ENCODE measurements around the gene ROR1. TPM values are rescaled to one million over a fixed set of nuclear protein-coding genes. Genes with fewer than 3 reads are reported as not detected.

ROR1 gene
- total and polyA plus RNA-seq, 8 donors = 1.4 to 37.3 (median 14.6) TPM

GRCh38 chr1:63829349-63830327 is 55.8 kb downstream of the ROR1 start:
- Histone ChIP-seq H3K4me1 (peaks cover 11 to 75% (median 47%) of the 10 kb centered on the region in 4 donors), H3K27me3 (no peaks in the 10 kb centered on the region), H3K27ac (peak overlapping the region in 4 of 5 donors; percentile 8 to 64 (median 36)), H3K9me3 (no peaks in the 10 kb centered on the region), H3K4me3 (no peak overlapping the region), H3K36me3 (no peaks in the 10 kb centered on the region)
- intact Hi-C loops (cut with DNase I; ENCODE audit: low total_unique reads) = no loop called here
- DNase-seq = peak in 1 of 2 donors; percentile 61
- WGBS, 5 donors = 66 to 70% (median 67%) methylated on average over 11 of the region's 11 CpGs
- no peak for TF ChIP-seq EP300 (IDR thresholded peaks at IDR 0.05)
- no peak for TF ChIP-seq POLR2AphosphoS5 (IDR thresholded peaks at IDR 0.05)
- no peak for TF ChIP-seq POLR2A (IDR thresholded peaks at IDR 0.05)
- TF ChIP-seq CTCF (IDR thresholded peaks at IDR 0.05) = no peak

- intact Hi-C loops (cut with DNase I; ENCODE audit: low total_unique reads) = no loop called here
- Histone ChIP-seq H3K27me3 (no peaks in the 10 kb centered on the region), H3K27ac (no peak overlapping the region), H3K36me3 (no peaks in the 10 kb centered on the region), H3K4me1 (peaks cover 11 to 87% (median 49%) of the 10 kb centered on the region in 4 donors), H3K4me3 (no peak overlapping the region), H3K9me3 (no peaks in the 10 kb centered on the region)
- TF ChIP-seq CTCF (IDR thresholded peaks at IDR 0.05) (no peak), POLR2A (IDR thresholded peaks at IDR 0.05) (no peak), POLR2AphosphoS5 (IDR thresholded peaks at IDR 0.05) (no peak), EP300 (IDR thresholded peaks at IDR 0.05) (no peak)
- DNase-seq = no peak
- WGBS, 5 donors = 80 to 100% (median 86%) methylated on average over 1 of the region's 1 CpG
These were observed 57.6 kb downstream of the ROR1 start for GRCh38 chr1:63831409-63831808.

GRCh38 chr1:63833363-63834119 is 59.7 kb downstream of the ROR1 start:
- no peak overlapping the region for H3K4me3 ChIP-seq
- no peaks in the 10 kb centered on the region for H3K9me3 ChIP-seq
- H3K4me1 ChIP-seq = peaks cover 11 to 73% (median 45%) of the 10 kb centered on the region in 4 donors
- TF ChIP-seq POLR2A (IDR thresholded peaks at IDR 0.05) = no peak
- no peaks in the 10 kb centered on the region for H3K36me3 ChIP-seq
- WGBS, 5 donors = 37 to 63% (median 49%) methylated on average over 7 of the region's 7 CpGs
- no peaks in the 10 kb centered on the region for H3K27me3 ChIP-seq
- intact Hi-C loops (cut with DNase I; ENCODE audit: low total_unique reads) = no loop called here
- no peak overlapping the region for H3K27ac ChIP-seq
- no peak for DNase-seq

GRCh38 chr1:63835128-63835527 is 61.3 kb downstream of the ROR1 start:
- no peak overlapping the region for H3K27ac ChIP-seq
- H3K27me3 ChIP-seq = no peaks in the 10 kb centered on the region
- TF ChIP-seq EP300 (IDR thresholded peaks at IDR 0.05) = no peak
- no peak for TF ChIP-seq POLR2AphosphoS5 (IDR thresholded peaks at IDR 0.05)
- no peak for TF ChIP-seq CTCF (IDR thresholded peaks at IDR 0.05)
- no peak for TF ChIP-seq POLR2A (IDR thresholded peaks at IDR 0.05)
- DNase-seq = no peak
- peaks cover 3 to 59% (median 33%) of the 10 kb centered on the region in 4 donors for H3K4me1 ChIP-seq
- intact Hi-C loops (cut with DNase I; ENCODE audit: low total_unique reads) = no loop called here
- WGBS, 5 donors = 60 to 79% (median 63%) methylated on average over 1 of the region's 1 CpG
- H3K9me3 ChIP-seq = no peaks in the 10 kb centered on the region
- H3K4me3 ChIP-seq = no peak overlapping the region
- no peaks in the 10 kb centered on the region for H3K36me3 ChIP-seq
